Stimulated activated CD4-positive, alpha-beta T cell treated with anti-CD3 and anti-CD28 coated beads, Interleukin-15, amount 100 ng/mL, for 24 hours (primary cell): ENCODE data around the gene PATE4.
"Not testable (repeated sequence)": the region's sequence is repeated elsewhere in the genome, so short reads cannot be mapped to it uniquely, and the experiment has no call there.

ENCODE experiments used
- DNase-seq: peaks from one replicate; pipeline ENCODE4 v3.0.0-alpha.2; 2020

The PATE4 gene, protein sequence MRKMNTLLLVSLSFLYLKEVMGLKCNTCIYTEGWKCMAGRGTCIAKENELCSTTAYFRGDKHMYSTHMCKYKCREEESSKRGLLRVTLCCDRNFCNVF

DNA sequence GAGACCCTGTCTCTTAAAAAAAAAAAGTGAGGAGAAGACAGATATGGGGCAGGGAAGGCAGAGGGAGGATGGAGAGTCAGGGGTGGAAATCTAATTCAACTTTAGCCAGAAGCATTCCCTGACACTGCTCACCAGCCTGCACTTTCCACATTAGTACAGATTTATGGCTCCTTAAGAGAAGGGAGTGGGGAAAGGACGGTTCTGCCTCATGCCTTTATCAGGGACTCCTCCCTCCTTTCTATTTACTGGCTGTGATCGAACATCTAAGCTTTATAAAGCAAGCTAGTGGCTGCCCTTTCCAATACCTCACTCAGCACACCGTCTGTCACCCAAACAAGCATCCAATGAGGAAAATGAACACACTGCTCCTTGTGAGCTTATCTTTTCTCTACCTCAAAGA, at the start of gene PATE4:
Gene PATE4, plus strand, starts transcription at position 301 of the 400 bp plus-strand sequence. Its CDS starts 44 bp downstream, at position 345.
- DNase-seq = no peak

DNA sequence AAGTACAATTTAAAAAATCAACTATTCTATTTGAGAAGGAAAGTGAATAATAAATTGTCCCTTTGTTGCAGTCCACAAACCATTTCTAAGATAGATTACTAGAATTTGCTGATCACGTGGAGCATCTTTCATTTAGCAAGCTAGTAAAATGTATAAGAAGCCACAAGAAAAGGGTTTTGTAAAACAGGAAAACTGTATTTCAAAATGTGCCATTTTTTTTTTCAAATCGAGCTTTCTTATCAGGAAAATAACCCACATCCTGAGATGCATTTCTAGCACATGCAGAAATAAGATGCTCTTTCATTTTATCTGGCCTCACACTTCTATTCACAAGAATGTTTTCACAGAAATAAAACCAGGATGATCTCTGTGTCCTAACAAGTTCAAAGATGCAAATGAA, 48.4 kb upstream of the PATE4 start:
- DNase-seq = no peak

DNA sequence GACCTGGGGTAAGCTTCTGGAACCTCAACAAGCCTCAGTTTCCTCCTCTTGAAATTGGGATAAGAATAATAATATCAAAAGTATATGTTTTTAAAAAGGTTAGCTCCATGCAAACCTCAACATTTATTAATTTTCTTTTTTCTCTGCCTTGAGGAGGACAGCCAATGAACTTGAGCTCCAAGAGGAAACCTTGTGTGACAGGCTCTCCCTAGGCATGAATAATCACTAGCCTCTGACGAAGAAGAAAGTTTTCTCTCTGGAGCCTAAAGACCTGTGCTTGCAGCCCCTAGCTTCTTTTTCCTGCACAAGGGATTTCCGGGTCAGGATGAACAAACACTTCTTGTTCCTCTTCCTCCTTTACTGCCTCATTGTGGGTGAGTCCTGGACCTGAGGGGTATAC, 45.3 kb upstream of the PATE4 start, which contains the start of gene PATE3:
Gene PATE3, plus strand, starts transcription at position 301 of the 400 bp plus-strand sequence. Its CDS starts 25 bp downstream, at position 326.
- DNase-seq = no peak

DNA sequence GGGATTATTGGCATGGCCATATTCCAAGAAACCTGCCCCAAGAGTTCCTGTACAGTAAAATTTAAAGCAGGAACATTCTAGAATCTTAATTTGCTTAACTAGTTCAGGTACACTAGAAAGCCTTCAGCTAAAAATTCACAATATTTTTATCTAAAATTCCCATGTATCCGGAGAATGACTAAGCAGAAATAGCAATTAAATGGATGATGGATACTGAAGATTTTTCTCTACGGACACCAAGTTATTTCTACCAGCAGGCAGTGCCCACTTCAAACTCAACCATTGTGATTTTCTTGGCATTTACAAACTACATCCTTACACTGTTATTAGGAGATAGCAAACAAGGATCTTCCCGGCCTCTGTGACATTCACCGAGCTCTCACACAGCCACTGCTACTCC, 42.3 kb upstream of the PATE4 start:
- no peak for DNase-seq

DNA sequence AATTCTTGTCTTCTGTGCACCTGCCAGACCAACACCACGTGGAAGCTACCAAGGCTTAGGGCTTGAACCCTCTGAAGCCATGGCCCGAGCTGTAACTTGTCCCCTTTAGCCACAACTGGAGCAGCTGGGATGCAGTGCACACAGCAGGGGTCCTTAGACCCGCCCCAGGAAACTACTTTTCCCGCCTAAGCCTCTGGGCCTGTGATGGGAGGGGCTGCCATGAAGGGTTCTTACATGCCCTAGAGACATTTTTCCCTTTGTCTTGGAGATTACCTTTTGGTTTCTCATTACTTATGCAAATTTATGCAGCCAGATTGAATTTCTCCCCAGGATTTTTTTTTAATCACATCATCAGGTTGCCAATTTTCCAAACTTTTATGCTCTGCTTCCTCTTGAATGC, 35.5 kb upstream of the PATE4 start:
- no peak for DNase-seq

DNA sequence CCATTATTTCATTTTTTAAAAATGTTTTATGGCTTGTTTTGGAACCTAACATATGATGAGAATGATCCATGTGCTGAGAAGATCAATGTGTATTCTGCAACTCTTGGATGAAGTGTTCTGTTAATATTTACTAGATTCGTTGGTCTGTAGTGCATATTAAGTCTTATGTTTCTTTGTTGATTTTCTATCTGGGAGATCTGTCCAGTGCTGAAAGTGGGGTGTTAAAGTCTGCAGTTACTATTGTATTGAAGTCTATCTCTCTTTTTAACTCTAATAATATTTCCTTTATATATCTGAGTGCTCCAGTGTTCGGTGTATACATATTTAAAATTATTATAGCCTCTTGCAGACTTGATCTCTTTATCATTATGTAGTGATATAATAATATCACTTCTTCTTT, 33.3 kb upstream of the PATE4 start:
- no peak for DNase-seq

DNA sequence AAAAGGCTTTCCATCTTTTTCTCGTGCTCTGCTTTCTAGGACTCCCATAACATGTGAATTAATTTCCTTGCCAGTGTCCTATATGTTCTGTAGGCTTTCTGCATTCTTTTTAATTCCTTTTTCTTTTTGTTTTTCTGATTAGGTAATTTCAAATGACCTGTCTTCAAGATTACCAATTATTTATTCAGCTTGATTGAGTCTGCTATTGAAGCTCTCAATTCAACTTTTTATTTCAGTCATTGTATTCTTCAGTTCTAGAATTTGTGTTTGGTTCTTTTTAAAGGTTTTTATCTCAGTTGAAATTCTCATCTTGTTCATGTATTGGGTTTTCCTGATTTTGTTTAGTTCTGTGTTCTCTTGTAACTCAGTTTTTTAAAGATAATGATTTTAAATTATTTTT, 30.7 kb upstream of the PATE4 start:
- no peak for DNase-seq

DNA sequence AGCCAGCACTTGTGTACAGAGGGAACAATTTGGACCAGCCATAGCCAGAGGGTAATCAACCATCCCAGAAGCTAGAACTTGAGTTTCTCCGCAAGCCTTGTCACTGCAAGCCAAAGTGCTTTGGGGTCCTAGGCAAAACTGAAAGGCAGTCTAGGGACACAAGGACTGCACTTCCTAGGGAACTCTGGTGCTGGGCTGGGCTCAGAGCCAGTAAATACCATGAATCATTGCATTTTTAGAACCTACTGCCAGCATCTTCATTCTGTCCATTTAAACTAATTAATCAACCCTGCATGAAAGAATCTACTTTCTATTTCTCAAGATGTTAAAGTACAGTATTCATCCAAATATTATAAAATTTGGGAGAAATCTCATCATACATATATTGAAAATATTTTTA, 25.2 kb upstream of the PATE4 start:
- no peak for DNase-seq

DNA sequence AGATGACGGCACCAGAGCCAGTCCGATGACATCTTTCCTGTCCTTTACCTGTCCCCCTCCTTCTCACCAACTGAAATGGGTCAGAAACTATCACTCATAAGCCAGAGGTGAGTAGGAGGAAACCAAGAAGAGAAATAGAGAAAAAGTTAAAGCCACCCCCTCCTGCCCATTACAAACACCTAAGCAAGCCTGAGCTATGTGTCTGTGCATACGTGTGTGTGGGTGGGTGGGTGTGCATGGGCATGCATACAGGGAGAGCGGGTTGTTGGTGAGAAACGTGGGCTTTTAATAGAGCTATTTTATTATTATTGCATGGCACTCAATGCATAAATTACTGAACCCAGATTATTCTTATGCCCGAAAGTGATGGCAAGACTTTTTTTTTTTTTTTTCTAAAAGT, 2.6 kb downstream of the PATE4 start:
- no peak for DNase-seq

DNA sequence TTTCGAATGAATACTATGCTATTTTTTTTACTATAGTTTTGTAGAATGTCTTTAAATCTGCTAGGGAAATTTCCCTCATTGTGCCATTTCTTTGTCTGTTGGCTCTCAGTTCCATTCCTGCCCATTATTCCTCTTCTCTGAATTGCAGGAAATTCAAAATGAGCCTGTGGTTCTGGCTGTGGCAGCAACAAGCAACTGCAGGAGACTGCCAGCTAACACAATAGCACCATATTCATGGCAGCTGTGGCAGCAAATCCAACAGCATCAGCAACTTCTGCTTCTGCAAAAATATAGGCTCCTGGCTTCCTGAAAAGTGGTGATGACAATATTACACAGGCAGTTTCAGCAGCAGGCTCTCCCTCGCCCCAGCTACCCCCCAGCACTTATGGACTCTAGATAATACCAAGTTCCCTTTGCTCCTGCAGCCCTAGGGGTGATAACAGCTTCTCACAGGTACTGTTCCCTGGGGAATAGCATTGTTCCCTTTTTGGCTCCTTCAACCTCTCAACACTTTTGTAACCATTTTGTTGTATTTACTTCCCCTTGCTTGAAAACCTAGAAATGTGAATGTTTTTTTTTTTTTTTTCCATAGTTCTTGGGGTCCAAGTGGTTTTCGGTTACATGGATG, 9.3 kb downstream of the PATE4 start:
- no peak for DNase-seq

DNA sequence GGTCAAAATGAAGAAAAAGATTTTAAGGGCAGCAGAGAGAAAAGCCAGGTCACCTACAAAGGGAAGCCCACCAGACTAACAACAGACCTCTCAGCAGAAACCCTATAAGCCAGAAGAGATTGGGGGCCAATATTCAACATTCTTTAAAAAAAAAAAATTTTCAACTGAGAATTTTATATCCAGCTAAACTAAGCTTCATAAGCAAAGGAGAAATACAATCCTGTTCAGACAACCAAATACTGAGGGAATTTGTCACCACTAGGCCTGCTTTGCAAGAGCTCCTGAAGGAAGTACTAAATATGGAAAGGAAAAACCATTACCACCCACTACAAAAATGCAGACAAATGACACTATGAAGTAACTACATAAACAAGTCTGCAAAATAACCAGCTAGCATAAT, 13.1 kb downstream of the PATE4 start:
- no peak for DNase-seq

DNA sequence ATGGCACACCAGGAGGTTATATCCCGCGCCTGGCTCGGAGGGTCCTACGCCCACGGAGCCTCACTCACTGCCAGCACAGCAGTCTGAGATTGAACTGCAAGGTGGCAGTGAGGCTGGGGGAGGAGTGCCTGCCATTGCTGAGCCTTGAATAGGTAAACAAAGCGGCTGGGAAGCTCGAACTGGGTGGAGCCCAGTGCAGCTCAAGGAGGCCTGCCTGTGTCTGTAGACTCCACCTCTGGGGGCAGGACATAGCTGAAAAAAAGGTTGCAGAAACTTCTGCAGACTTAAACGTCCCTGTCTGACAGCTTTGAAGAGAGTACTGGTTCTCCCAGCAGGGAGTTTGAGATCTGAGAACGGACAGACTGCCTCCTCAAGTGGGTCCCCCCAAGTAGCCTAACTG, 24.6 kb downstream of the PATE4 start:
- DNase-seq = not testable (repeated sequence)

DNA sequence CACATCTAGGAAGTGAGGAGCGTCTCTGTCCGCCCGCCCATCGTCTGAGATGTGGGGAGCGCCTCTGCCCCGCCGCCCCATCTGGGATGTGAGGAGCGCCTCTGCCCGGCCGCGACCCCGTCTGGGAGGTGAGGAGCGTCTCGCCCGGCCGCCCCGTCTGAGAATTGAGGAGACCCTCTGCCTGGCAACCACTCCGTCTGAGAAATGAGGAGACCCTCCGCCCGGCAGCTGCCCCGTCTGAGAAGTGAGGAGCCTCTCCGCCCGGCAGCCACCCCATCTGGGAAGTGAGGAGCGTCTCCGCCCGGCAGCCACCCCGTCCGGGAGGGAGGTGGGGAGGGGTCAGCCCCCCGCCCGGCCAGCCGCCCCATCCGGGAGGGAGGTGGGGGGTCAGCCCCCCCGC, 29.7 kb downstream of the PATE4 start:
- not testable (repeated sequence) for DNase-seq

DNA sequence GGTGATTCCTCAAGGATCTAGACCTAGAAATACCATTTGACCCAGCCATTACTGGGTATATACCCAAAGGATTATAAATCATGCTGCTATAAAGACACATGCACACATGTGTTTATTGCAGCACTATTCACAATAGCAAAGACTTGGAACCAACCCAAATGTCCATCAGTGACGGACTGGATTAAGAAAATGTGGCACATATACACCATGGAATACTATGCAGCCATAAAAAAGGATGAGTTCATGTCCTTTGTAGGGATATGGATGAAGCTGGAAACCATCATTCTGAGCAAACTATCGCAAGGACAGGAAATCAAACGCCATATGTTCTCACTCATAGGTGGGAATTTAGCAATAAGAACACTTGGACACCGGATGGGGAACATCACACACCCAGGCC, 32.2 kb downstream of the PATE4 start:
- not testable (repeated sequence) for DNase-seq

DNA sequence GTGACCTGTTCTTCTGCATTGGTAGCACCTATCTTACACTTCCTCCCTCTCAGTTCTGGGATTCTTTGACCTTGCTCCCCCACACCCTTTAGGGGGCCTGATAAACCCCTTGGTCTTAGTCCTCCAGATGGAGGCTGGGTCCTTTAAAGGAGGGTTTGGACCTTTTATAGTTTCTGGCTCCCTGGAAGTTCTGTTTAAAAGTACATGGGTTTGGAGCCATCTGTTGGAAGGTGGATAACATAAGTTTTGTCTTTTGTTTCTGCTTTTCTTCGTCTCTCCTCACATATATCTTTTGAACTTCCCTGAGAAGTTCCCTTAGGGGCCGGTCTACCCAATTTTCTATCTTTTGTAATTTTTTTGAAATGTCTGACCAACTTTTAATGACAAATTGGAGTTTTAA, 36.4 kb downstream of the PATE4 start:
- DNase-seq = no peak

DNA sequence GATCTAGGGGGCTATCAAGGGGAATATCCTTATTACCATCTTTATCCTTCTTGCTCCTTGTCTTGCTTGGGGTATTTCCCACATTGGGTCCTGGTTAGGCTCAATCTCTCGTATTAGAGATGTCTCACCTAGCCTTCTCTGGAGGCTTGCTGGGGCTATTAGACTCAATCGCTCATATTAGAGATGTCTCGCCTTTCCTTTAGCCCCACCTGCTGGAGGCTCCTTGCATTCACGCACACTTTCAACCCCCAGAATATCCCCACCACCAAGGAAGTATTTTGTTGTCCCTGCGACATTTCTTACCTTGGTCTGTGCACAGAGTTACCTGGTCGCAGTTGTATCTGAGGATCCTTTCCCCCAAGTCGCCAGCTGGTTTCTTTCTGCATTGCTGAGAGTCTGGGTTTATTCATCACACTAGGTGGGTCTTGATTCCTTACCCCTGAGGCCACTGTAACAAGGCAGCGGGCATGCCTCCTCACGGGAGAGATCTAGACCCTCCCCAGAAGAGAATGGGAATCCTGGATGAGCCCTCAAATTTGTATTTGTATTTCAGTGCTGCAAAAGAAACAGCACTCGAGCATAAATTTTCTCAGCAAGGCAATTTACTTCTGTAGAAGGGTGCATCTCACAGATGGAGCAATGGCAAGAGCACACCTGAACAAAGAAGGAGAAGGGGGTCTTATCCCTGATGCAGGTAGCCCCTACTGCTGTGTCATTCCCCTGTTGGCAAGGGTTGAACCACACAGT, 38.4 kb downstream of the PATE4 start:
- peak; percentile 47 for DNase-seq

DNA sequence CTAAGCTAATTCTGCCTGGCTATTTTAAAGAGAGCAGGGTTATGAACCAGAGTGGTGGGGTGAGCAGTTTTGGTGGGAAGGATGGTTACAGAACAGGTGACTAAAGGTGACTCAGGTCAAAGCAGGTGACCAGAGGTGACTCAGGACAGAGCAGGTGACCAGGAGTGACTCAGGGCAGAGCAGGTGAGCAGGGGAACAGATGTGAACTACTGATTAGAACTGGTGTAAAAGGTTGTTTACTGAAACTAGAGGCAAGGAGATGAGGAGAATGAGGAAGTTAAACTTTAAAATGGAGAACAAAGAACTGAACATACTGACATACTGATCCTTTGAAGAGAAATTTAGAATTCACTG, 39.0 kb downstream of the PATE4 start:
- DNase-seq = no peak

DNA sequence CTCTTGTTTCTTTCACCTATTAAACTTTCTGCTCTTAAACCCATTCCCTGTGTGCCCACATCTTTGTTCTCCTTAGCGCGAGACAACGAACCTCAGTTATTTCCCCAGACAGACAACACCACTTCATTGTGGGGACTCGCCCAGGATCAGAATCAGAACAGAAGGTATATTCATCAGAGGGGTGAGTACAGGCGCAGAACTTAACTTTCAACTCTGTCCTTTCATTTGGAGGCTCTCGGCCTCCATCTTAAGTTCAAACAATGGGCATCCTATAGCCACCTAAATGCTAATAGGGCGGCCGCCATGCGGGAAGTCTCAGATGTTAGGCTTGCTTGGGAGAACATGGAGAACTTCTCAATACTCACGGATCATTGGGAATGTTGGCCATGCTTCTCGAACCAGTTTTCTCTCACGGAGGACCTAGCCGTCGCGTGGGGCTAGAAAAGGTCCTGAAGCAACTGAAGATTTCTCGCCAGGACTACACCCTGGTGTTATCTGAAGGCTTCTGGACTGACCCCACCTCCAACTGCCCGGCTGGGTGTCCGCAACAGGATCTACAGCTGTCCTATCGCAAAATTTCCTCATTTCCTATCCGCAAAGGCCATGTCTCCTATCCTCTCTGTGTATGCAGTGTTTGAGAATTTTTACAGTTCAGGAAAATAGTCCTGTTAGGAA, 40.9 kb downstream of the PATE4 start:
- no peak for DNase-seq

DNA sequence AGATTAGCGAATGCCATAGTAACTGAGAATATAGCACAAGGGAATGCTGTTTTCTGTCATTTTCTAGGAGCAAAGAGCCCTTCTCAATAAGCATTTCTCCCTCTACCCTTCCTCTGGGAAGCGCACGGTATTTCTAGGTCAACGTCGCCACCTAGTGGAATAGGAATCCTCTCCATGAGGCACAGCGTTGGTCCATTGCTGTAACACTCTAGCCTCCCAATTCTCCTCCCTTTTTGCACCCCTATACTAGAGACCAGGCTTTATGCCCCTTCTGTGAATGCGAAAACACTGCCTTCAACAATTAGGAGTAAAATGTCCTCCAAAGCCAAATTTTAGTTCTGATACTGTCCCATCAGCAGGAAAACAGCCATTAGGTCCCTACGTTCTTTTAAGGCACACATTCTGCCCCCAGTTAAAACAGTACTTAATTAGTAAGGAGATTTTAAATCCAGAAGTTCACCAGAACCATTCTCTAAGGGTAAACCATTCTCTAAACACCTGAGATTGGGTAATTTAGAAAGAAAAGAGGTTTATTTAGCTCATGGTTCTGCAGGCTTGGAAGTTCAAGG, 41.5 kb downstream of the PATE4 start:
- DNase-seq = peak; percentile 66

DNA sequence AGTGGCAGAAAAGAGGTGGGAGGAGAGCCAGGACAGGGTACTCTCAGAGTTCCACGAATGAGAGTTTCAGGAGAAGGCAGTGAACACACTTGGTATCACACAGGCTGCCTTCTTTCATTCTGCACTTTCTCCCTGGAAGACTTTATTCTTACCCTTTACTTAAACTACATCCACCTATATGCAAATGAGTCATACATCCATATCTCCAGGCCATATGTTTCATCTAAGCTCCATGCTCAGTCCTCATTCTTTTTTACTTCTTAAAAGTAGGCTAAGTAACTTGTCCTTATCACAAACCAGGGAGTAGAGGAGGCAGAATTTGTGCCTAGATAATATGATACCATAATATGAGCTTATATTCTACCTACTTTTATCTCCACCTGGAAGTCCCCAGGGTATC, 48.2 kb downstream of the PATE4 start:
- DNase-seq = no peak

DNA sequence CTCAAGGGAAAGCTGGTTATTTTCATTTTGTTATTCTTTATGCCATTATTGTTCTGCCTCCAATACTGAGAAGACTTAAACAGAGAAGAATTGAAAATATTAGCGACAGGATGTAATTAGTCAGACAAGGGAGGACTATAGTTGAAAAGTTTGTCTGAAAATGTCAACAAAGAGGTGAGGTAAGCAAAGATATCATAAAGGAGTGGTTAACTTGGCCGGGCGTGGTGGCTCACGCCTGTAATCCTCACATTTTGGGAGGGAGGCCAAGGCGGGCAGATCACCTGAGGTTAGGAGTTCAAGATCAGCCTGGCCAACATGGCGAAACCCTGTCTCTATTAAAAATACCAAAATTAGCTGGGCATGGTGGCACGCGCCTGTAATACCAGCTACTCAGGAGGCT, 50.3 kb downstream of the PATE4 start:
- no peak for DNase-seq

DNA sequence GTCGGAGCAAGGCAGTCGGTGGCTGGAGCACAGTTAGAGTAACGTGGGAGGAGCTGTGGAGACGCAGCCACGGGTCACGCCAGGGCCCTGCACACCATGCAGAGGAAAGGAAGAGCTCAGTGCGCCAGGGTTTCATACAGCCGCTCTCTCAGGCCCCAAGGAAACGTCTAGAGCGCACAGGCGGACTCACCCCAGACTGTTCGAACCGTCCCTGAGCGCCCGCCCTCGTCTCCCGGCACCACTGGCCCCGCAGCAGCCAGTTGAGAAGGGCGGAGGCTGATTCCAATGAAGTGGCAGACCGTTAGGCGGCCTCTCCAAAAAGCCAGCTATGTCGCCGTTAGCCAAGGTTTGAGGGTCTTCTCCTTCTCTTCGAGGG, 53.9 kb downstream of the PATE4 start:
- DNase-seq = peak; percentile 55
